Tibial artery (tissue), 4 donors: Measurements from ENCODE around the gene RNASE12.

Experiments used
- DNase-seq, 2 donors: peaks; one replicate each; pipeline ENCODE4 v3.0.0-alpha.2; 2019
- H3K27ac ChIP-seq, 2 donors: fragments of 200-600 bp; sonication (generic) in 1 of 2; 1 replicate in 1 of 2; 2 replicates in 1 of 2; pipeline ENCODE4 v1.5.1; 2018 to 2019; ENCODE audit warnings: mild to moderate bottlenecking in 1 of 2
- H3K27me3 ChIP-seq, 2 donors: fragments of 200-600 bp; sonication (generic) in 1 of 2; one replicate each; pipeline versions ENCODE4 v1.5.1 to v1.6.0; 2016 to 2019
- H3K36me3 ChIP-seq, 3 donors: fragments of 200-600 bp; sonication (generic) in 2 of 3; one replicate each; pipeline ENCODE4 v1.5.1; 2016 to 2019; ENCODE audit warnings: mild to moderate bottlenecking in 2 of 3
- H3K4me1 ChIP-seq, 4 donors: fragments of 200-600 bp; sonication (generic) in 2 of 4; 1 replicate in 3 of 4; 2 replicates in 1 of 4; pipeline ENCODE4 v1.5.1; 2016 to 2019
- H3K4me3 ChIP-seq, 2 donors: fragments of 200-600 bp; sonication (generic) in 1 of 2; 1 replicate in 1 of 2; 2 replicates in 1 of 2; pipeline ENCODE4 v1.5.1; 2018 to 2019; ENCODE audit warnings: mild to moderate bottlenecking in 2 of 2
- H3K9me3 ChIP-seq, 3 donors: fragments of 200-600 bp; sonication (generic) in 1 of 3; one replicate each; pipeline ENCODE4 v1.5.1; 2016 to 2019
- intact Hi-C: fragments of 100-400 bp; cut with DNase I; formaldehyde crosslinking; loops from one replicate; pipeline ENCODE4 v1.15.0; 2023; ENCODE audit warnings: low total_unique reads
- TF ChIP-seq, protein P1 (sequence below), 2 experiments: fragments of 200-600 bp in 1 of 2; fragments of 450-650 bp in 1 of 2; IDR thresholded peaks; one replicate each; pipeline ENCODE4 v1.5.1; 2017 to 2019; ENCODE audit warnings: antibody characterized with exemption in 2 of 2, mild to moderate bottlenecking in 1 of 2, moderate library complexity in 1 of 2

The RNASE12 gene

DNA sequence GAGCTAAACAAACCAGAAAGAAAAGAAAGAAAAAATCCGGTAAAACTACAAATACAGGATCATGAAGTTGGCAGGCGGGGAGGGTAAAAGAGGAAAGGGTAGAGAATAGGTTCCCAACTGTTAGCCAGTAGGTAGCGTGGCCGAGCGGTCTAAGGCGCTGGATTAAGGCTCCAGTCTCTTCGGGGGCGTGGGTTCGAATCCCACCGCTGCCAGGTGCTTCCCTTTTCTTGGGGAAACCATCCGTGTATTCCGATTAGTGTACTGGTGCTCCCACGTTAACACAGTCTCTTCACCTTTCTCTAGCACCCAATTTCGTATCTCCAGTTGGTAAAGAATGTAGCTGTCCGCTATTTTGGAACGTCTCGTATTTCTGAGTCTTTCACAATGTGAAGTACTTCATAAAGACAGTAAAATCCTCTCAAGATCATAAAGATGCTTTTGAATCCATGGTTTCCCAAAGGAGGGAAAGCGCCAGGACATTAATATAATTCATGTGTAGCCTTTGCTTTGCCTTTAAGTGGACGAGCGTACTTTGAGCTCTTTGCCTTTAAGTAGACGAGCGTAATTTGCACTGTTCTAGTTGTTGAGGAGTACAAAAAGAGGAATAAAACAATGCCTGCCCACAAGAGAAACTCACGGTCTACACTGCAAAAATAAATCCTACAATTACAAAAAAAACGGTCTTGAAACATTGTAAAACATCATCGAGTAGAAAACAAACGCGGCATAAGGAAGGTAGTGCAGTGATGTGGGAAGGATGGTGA is 19.0 kb upstream of the RNASE12 start:
- TF ChIP-seq, protein P1, sequence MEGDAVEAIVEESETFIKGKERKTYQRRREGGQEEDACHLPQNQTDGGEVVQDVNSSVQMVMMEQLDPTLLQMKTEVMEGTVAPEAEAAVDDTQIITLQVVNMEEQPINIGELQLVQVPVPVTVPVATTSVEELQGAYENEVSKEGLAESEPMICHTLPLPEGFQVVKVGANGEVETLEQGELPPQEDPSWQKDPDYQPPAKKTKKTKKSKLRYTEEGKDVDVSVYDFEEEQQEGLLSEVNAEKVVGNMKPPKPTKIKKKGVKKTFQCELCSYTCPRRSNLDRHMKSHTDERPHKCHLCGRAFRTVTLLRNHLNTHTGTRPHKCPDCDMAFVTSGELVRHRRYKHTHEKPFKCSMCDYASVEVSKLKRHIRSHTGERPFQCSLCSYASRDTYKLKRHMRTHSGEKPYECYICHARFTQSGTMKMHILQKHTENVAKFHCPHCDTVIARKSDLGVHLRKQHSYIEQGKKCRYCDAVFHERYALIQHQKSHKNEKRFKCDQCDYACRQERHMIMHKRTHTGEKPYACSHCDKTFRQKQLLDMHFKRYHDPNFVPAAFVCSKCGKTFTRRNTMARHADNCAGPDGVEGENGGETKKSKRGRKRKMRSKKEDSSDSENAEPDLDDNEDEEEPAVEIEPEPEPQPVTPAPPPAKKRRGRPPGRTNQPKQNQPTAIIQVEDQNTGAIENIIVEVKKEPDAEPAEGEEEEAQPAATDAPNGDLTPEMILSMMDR (IDR thresholded peaks at IDR 0.05) = peak in 1 of 2 experiments; percentile 4
- H3K4me1 ChIP-seq = peaks cover 0 to 22% (median 13%) of the 10 kb centered on the region in 4 donors
- H3K27me3 ChIP-seq = no peaks in the 10 kb centered on the region
- intact Hi-C loops = loop anchor here (5.0 kb wide), 2 partner anchors 148 to 268 kb away; partner anchors contain the start of genes PARP2 and PIP4P1
- peak overlapping the region; percentile 81 to 82 for H3K27ac ChIP-seq
- no peaks in the 10 kb centered on the region for H3K9me3 ChIP-seq
- no peaks in the 10 kb centered on the region for H3K36me3 ChIP-seq
- DNase-seq = peak; percentile 81 to 85
- H3K4me3 ChIP-seq = peak overlapping the region; percentile 71 to 74

DNA sequence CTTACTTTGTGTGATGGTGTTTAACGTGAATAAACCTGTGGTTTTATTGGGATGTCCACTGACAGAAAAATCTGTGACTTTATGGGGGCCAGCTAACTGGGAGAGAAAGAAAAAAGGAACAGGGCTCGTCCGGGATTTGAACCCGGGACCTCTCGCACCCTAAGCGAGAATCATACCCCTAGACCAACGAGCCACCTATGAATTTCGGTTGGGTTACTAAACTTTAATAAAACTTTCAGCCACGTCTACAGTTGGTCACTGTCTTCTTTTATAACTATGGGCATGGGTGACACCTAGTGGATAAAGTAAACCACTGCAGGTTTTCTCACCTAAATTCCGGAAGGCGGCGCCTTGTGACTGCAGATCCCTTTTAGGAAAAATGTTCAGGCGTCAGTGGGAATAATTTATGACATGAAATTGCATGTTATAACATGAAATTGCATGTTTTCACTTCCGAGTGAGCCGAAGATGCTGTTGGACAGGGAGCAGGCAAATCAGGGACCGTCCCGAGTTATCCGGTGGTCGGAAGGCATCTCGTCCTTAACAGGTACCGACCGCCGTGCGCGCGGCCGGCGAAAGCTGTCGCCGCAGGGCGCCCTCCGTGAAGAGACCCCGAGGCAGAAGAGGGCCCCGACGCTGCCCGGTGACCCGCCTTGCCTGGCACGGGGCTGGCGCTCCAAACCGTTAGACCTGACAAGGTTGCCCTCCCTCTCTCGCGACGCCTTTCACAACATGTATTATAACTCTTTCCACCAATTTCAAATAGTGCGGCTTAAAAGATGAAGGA is 18.2 kb upstream of the RNASE12 start:
- TF ChIP-seq, protein P1 (IDR thresholded peaks at IDR 0.05) = peak; percentile 90 to 95
- Histone ChIP-seq H3K36me3 (no peaks in the 10 kb centered on the region), H3K4me3 (peak overlapping the region; percentile 71 to 74), H3K4me1 (peaks cover 0 to 17% (median 13%) of the 10 kb centered on the region in 4 donors), H3K9me3 (no peaks in the 10 kb centered on the region), H3K27me3 (no peaks in the 10 kb centered on the region), H3K27ac (peak overlapping the region; percentile 81 to 82)
- DNase-seq = peak; percentile 72 to 83
- intact Hi-C loops = loop anchor here (5.0 kb wide), 4 partner anchors 77 to 282 kb away; partner anchors contain the start of genes PARP2 and PIP4P1

DNA sequence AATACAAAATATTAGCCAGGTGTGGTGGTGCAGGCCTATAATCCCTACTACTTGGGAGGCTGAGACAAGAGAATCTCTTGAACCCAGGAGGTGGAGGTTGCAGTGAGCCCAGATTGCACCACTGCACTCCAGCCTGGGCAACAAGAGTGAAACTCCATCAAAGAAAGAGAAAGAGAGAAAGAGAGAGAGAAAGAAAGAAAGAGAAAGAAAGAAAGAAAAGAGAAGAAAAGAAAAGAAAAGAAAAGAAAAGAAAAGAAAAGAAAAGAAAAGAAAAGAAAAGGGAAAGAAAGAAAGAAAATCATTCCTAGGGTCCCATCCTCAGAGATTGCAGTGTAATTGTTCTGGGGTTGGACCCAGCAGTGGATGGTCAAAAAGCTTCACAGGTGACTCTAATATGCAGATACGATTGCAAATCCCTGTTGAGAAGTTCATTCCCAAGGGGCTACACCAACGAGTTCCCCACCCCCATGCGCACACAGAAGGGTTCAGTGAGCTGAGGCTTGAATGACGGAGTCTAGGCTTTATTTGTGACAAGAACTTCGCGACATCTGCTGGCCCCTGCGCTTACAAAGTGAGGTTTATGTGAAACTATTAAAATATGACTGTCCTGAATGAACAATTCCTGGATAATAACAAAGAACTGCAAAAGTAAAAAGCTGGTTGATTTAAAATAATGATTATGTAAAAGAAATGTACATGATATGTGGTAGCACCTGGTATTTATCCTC is 17.4 kb upstream of the RNASE12 start:
- DNase-seq = no peak
- TF ChIP-seq, protein P1 (IDR thresholded peaks at IDR 0.05) = no peak
- peak overlapping the region in 1 of 2 donors; percentile 82 for H3K27ac ChIP-seq
- no peak overlapping the region for H3K4me3 ChIP-seq
- H3K9me3 ChIP-seq = no peaks in the 10 kb centered on the region
- peaks cover 0 to 14% (median 12%) of the 10 kb centered on the region in 4 donors for H3K4me1 ChIP-seq
- intact Hi-C loops = loop anchor here (5.0 kb wide), 2 partner anchors 76 to 281 kb away; no protein-coding TSS in a partner anchor
- H3K27me3 ChIP-seq = no peaks in the 10 kb centered on the region
- no peaks in the 10 kb centered on the region for H3K36me3 ChIP-seq

DNA sequence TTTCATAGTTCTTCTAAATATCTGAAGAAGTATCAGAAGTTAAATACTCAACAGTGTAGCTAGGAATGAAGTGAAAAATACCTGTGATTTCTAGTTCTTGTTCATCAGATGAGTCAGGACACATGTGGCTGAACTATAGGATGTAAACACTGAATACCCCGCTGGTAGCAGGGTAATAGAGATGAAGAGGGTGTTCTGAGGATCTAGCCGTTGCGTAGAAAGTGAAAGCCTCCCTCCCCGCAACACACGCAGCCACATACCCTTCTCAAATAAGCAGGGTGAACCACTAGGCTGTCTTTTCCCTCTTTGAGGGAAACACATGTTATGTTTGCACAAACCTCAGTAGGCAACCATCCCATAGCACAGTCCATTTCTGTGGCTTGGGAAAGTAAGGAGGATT is 16.4 kb upstream of the RNASE12 start:
- DNase-seq = no peak
- no peaks in the 10 kb centered on the region for H3K9me3 ChIP-seq
- intact Hi-C loops = loop anchor here (5.0 kb wide), 2 partner anchors 75 to 280 kb away; no protein-coding TSS in a partner anchor
- H3K27me3 ChIP-seq = no peaks in the 10 kb centered on the region
- no peak overlapping the region for H3K4me3 ChIP-seq
- TF ChIP-seq, protein P1 (IDR thresholded peaks at IDR 0.05) = no peak
- peaks cover 0 to 14% (median 12%) of the 10 kb centered on the region in 4 donors for H3K4me1 ChIP-seq
- H3K27ac ChIP-seq = no peak overlapping the region
- H3K36me3 ChIP-seq = no peaks in the 10 kb centered on the region

DNA sequence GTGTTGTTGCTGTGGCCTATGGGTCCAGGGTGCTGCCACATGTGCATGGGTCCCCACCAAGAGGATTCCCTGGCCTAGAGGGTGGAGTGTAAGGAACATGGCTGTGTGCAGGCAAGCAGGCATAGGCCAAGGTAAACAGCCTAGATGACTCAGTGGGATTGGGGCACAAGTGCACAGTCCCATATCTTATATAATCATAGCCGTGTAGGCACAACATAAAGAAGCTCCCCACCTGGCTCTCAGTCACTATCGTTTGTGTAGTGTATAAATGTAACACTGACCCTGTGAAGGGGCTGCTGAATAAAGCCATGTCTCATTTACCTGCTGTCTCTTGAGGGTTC is 15.7 kb upstream of the RNASE12 start:
- intact Hi-C loops = loop anchor here (5.0 kb wide), 2 partner anchors 75 to 280 kb away; no protein-coding TSS in a partner anchor
- no peak overlapping the region for H3K27ac ChIP-seq
- no peaks in the 10 kb centered on the region for H3K27me3 ChIP-seq

More for the DNA sequence above, 15.7 kb upstream of the RNASE12 start:
- H3K4me1 ChIP-seq = peaks cover 0 to 14% (median 12%) of the 10 kb centered on the region in 4 donors
- DNase-seq = no peak
- TF ChIP-seq, protein P1 (IDR thresholded peaks at IDR 0.05) = no peak
- no peak overlapping the region for H3K4me3 ChIP-seq
- H3K9me3 ChIP-seq = no peaks in the 10 kb centered on the region
- H3K36me3 ChIP-seq = no peaks in the 10 kb centered on the region
